K562 (cell line): ENCODE results near the gene EEF2. TPM values are rescaled to one million over a fixed set of nuclear protein-coding genes. Genes with fewer than 3 reads are reported as not detected.
A peak's percentile ranks its signal among the peaks of the same experiment; 100 is the strongest.

Source experiments
- CREBBP ChIP-seq: IDR thresholded peaks from one replicate; pipeline ENCODE4 v1.6.1; 2012; ENCODE audit warnings: low read depth, mild to moderate bottlenecking, control low read depth, inconsistent platforms, low read length
- ETV5 ChIP-seq: sonication (generic); formaldehyde crosslinking; IDR thresholded peaks from 2 replicates; pipeline ENCODE4 v1.4.0; 2020; ENCODE audit warnings: low read depth, mild to moderate bottlenecking, missing genetic modification reagents
- GATAD2A ChIP-seq: fragments of 450-650 bp; IDR thresholded peaks from 2 replicates; pipeline ENCODE4 v1.6.1; 2017
- KLF10 ChIP-seq: fragments of 250-450 bp; sonication (Bioruptor Pico); IDR thresholded peaks from 2 replicates; pipeline ENCODE4 v1.6.1; 2021; ENCODE audit warnings: matching md5 sums
- MECOM ChIP-seq: fragments of 250-450 bp; sonication (Bioruptor Pico); IDR thresholded peaks from 2 replicates; pipeline ENCODE4 v1.8.0; 2022; ENCODE audit warnings: inconsistent platforms
- MTA3 ChIP-seq: fragments of 450-650 bp; formaldehyde crosslinking; IDR thresholded peaks from 2 replicates; pipeline ENCODE4 v1.6.1; 2017; ENCODE audit warnings: mild to moderate bottlenecking, borderline replicate concordance
- POLR3G ChIP-seq: IDR thresholded peaks from 2 replicates; pipeline ENCODE4 v1.6.1; 2011; ENCODE audit not compliant: insufficient read length, insufficient replicate concordance; ENCODE audit errors: extremely low read depth
- RREB1 ChIP-seq: fragments of 250-450 bp; sonication (Bioruptor Pico); IDR thresholded peaks from 2 replicates; pipeline ENCODE4 v1.4.0; 2020
- SIN3B ChIP-seq: fragments of 450-650 bp; IDR thresholded peaks from 2 replicates; pipeline ENCODE4 v1.6.1; 2017; ENCODE audit warnings: low read depth, mild to moderate bottlenecking, moderate library complexity
- TRIM25 ChIP-seq: fragments of 450-650 bp; IDR thresholded peaks from 2 replicates; pipeline ENCODE4 v1.7.0; 2016; ENCODE audit warnings: borderline replicate concordance
- TSC22D4 ChIP-seq: fragments of 450-650 bp; IDR thresholded peaks from 2 replicates; pipeline ENCODE4 v1.6.1; 2016; ENCODE audit warnings: missing genetic modification characterization, missing biosample characterization, control low read depth
- XRCC5 ChIP-seq: fragments of 200-400 bp; formaldehyde crosslinking; IDR thresholded peaks from 2 replicates; pipeline ENCODE4 v1.6.1; 2017; ENCODE audit warnings: low read depth, mild to moderate bottlenecking, low read length
- ZFP1 ChIP-seq: fragments of 450-650 bp; formaldehyde crosslinking; IDR thresholded peaks from 2 replicates; pipeline ENCODE4 v1.4.0; 2020; ENCODE audit warnings: mild to moderate bottlenecking, mixed read lengths
- ZNF384 ChIP-seq: IDR thresholded peaks from 2 replicates; pipeline ENCODE4 v1.6.1; 2012; ENCODE audit warnings: low read depth, low read length, improper control_type of control experiment
- ZNF445 ChIP-seq: fragments of 250-450 bp; sonication (Bioruptor Pico); IDR thresholded peaks from 2 replicates; pipeline ENCODE4 v1.4.0; 2020; ENCODE audit warnings: low read depth, mild to moderate bottlenecking, moderate library complexity
- ZNF76 ChIP-seq: fragments of 250-450 bp; sonication (Bioruptor Pico); IDR thresholded peaks from 2 replicates; pipeline ENCODE4 v1.4.0; 2020; ENCODE audit warnings: mild to moderate bottlenecking, moderate library complexity, borderline replicate concordance
- polyA plus RNA-seq, 8 experiments: library from polyadenylated mRNA; depleted of rRNA in 4 of 8; stranded (reverse) in 5 of 8; unstranded in 3 of 8; fragments of >200 nt; fragmentation: Nextera tagmentation in 2 of 8; fragmentation: Illumina TruSeq in 1 of 8; extraction: Ambion mirVana in 2 of 8; extraction: Trizol in 1 of 8; gene quantifications; 2 replicates each; pipeline versions ENCODE4 v1.2.1 to v1.2.3, GENCODE V29; 2011 to 2014; ENCODE audit warnings: inconsistent platforms in 1 of 8, missing spikeins in 1 of 8
- total RNA-seq, 7 experiments: library from RNA; depleted of rRNA in 6 of 7; stranded (reverse); fragments of >200 nt in 6 of 7; fragmentation: Illumina TruSeq in 2 of 7; extraction: Trizol in 2 of 7; gene quantifications; 2 replicates each; pipeline versions ENCODE4 v1.2.1 to v1.2.3, GENCODE V29; 2011 to 2021; ENCODE audit warnings: low replicate concordance in 1 of 7
- TF ChIP-seq, protein P1 (sequence below): fragments of 250-450 bp; sonication (Bioruptor Pico); IDR thresholded peaks from 2 replicates; pipeline ENCODE4 v1.8.0; 2022; ENCODE audit warnings: inconsistent platforms, mild to moderate bottlenecking, moderate library complexity, borderline replicate concordance

Gene EEF2
- total and polyA plus RNA-seq, 9 of the 15 experiments (the other 6 are each of a cell fraction or from before 2014, with no cell fraction given): 372 to 3,003 (median 1,453) TPM

DNA sequence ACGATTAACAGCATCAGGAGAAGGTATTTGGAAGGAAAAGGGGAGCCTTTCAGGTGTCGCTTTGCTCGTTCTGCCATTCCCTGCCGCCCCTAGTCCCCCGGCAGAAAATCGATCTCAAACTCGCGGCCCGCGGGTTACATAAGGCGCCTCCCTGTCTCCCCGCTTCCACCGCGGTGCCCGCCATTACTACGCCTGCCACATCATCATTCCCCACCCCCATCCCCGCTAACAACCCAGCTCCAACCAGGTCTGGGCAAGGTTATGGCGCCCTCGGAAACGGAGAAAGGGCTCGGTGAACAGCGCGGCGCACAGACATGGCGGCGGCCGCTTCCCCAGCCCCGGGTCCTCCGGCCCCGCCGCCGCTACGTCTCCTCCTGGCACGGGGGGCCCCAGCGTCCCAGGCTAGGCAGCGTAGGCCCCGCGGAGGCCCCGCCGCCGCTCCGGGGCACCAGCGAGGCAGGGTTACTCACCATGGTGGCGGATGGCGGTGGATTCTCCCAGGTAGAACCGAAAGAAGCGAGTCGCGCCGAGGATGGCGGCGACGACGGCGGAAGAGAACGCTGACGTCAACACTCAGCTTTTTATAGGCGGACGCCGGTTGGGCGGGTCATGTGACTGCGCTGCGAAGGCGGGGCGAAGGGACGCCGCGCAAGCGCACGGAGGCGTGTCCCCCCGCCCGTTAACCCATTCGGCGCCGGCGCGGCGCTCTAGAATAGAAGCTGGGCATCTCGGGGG lies at the start of gene EEF2 (continued):
- TF ChIP-seq POLR3G: no peak
- no peak for TF ChIP-seq CREBBP
- TF ChIP-seq TRIM25: no peak
- TF ChIP-seq ZFP1: no peak
- TF ChIP-seq GATAD2A: peak; percentile 74; the same call in 1 of the 2 replicates
- TF ChIP-seq XRCC5: peak; percentile 39; the same call in 1 of the 2 replicates
- no peak for TF ChIP-seq ZNF384
- TF ChIP-seq SIN3B: peak; percentile 76
- TF ChIP-seq RREB1 (CRISPR knock-in tag): no peak
- peak; percentile 99 for TF ChIP-seq MTA3
- no peak for TF ChIP-seq TSC22D4
- peak; percentile 63; the same call in 1 of the 2 replicates for TF ChIP-seq ETV5
- TF ChIP-seq MECOM (CRISPR knock-in tag): no peak
- TF ChIP-seq, protein P1, sequence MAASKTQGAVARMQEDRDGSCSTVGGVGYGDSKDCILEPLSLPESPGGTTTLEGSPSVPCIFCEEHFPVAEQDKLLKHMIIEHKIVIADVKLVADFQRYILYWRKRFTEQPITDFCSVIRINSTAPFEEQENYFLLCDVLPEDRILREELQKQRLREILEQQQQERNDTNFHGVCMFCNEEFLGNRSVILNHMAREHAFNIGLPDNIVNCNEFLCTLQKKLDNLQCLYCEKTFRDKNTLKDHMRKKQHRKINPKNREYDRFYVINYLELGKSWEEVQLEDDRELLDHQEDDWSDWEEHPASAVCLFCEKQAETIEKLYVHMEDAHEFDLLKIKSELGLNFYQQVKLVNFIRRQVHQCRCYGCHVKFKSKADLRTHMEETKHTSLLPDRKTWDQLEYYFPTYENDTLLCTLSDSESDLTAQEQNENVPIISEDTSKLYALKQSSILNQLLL (CRISPR knock-in tag): no peak
- TF ChIP-seq ZNF445 (CRISPR knock-in tag): 0 out of 2 replicates have a peak, but pooled peaks have one; percentile 24
- TF ChIP-seq ZNF76: no peak
- no peak for TF ChIP-seq KLF10 (CRISPR knock-in tag)
